K562 (cell line): Measurements from ENCODE around the gene ASIC1. TPM values are rescaled to one million over a fixed set of nuclear protein-coding genes. Genes with fewer than 3 reads are reported as not detected.

Experiments used
- BCLAF1 ChIP-seq, 2 experiments: fragments of 450-650 bp in 1 of 2; IDR thresholded peaks; 2 replicates each; pipeline ENCODE4 v1.6.1; 2011 to 2017; ENCODE audit warnings: low read depth in 2 of 2, antibody characterized with exemption in 1 of 2, borderline replicate concordance in 1 of 2, low read length in 1 of 2, mild to moderate bottlenecking in 1 of 2, mixed read lengths in 1 of 2; ENCODE audit not compliant: control insufficient read depth in 1 of 2
- CBFA2T2 ChIP-seq: fragments of 450-650 bp; conservative IDR thresholded peaks from 2 replicates; pipeline ENCODE4 v1.6.1; 2017; ENCODE audit warnings: mild to moderate bottlenecking
- CBFA2T3 ChIP-seq: fragments of 450-650 bp; IDR thresholded peaks from 2 replicates; pipeline ENCODE4 v1.6.1; 2017
- CBX5 ChIP-seq: IDR thresholded peaks from 2 replicates; pipeline ENCODE4 v1.6.1; 2014; ENCODE audit warnings: low read depth, borderline replicate concordance
- HDAC3 ChIP-seq: fragments of 450-650 bp; IDR thresholded peaks from 2 replicates; pipeline ENCODE4 v1.6.1; 2018; ENCODE audit warnings: borderline replicate concordance, mild to moderate bottlenecking, moderate library complexity; ENCODE audit not compliant: partially characterized antibody
- LCOR ChIP-seq: sonication (generic); formaldehyde crosslinking; IDR thresholded peaks from 2 replicates; pipeline ENCODE4 v1.8.0; 2022; ENCODE audit warnings: mild to moderate bottlenecking, missing genetic modification reagents
- MAX ChIP-seq: sonication (generic); formaldehyde crosslinking; IDR thresholded peaks from 2 replicates; pipeline ENCODE4 v1.9.0; 2022; ENCODE audit warnings: mild to moderate bottlenecking, missing genetic modification reagents
- NFATC3 ChIP-seq: fragments of 450-650 bp; IDR thresholded peaks from 2 replicates; pipeline ENCODE4 v1.6.1; 2017; ENCODE audit warnings: mild to moderate bottlenecking
- RBM34 ChIP-seq: fragments of 200-400 bp; formaldehyde crosslinking; IDR thresholded peaks from 2 replicates; pipeline ENCODE4 v1.6.1; 2018; ENCODE audit warnings: low read length, borderline replicate concordance; ENCODE audit not compliant: insufficient read depth
- SAP30 ChIP-seq: fragments of 200-600 bp; sonication (generic); IDR thresholded peaks from 2 replicates; pipeline ENCODE4 v1.6.1; 2012; ENCODE audit warnings: borderline replicate concordance, low read depth, mild to moderate bottlenecking, moderate library complexity, low read length, control low read depth, inconsistent platforms; ENCODE audit not compliant: insufficient read depth, poor library complexity, severe bottlenecking
- TBP ChIP-seq: optimal IDR thresholded peaks from 2 replicates; pipeline ENCODE3; 2011; ENCODE audit warnings: low read depth, low read length, improper control_type of control experiment
- TCF3 ChIP-seq: sonication (generic); formaldehyde crosslinking; IDR thresholded peaks from 2 replicates; pipeline ENCODE4 v1.4.0; 2020; ENCODE audit warnings: mild to moderate bottlenecking, missing genetic modification reagents
- TCF7L2 ChIP-seq: fragments of 150-350 bp; IDR thresholded peaks from 2 replicates; pipeline ENCODE4 v1.6.1; 2016; ENCODE audit warnings: low read depth, mild to moderate bottlenecking, low read length, moderate library complexity
- YY1 ChIP-seq, 3 experiments: IDR thresholded peaks; 2 replicates each; pipeline ENCODE4 v1.6.1; 2011; ENCODE audit warnings: low read length in 2 of 3, mild to moderate bottlenecking in 2 of 3, moderate library complexity in 2 of 3, borderline replicate concordance in 1 of 3, control low read depth in 1 of 3, low read depth in 1 of 3; ENCODE audit not compliant: insufficient read depth in 3 of 3, insufficient replicate concordance in 2 of 3, control insufficient read depth in 1 of 3, insufficient read length in 1 of 3; ENCODE audit errors: extremely low read depth in 1 of 3
- ZNF408 ChIP-seq: fragments of 250-450 bp; sonication (Bioruptor Pico); IDR thresholded peaks from 2 replicates; pipeline ENCODE4 v1.4.0; 2020; ENCODE audit warnings: low read depth, mild to moderate bottlenecking, moderate library complexity
- ZNF431 ChIP-seq: sonication (generic); formaldehyde crosslinking; IDR thresholded peaks from 2 replicates; pipeline ENCODE4 v1.8.0; 2022; ENCODE audit warnings: mild to moderate bottlenecking, missing genetic modification reagents
- ZNF830 ChIP-seq: fragments of 250-450 bp; sonication (Bioruptor Pico); IDR thresholded peaks from 2 replicates; pipeline ENCODE4 v1.5.0; 2021; ENCODE audit warnings: mild to moderate bottlenecking
- polyA plus RNA-seq, 8 experiments: library from polyadenylated mRNA; depleted of rRNA in 4 of 8; stranded (reverse) in 5 of 8; unstranded in 3 of 8; fragments of >200 nt; fragmentation: Nextera tagmentation in 2 of 8; fragmentation: Illumina TruSeq in 1 of 8; extraction: Ambion mirVana in 2 of 8; extraction: Trizol in 1 of 8; gene quantifications; 2 replicates each; pipeline versions ENCODE4 v1.2.1 to v1.2.3, GENCODE V29; 2011 to 2014; ENCODE audit warnings: inconsistent platforms in 1 of 8, missing spikeins in 1 of 8
- total RNA-seq, 7 experiments: library from RNA; depleted of rRNA in 6 of 7; stranded (reverse); fragments of >200 nt in 6 of 7; fragmentation: Illumina TruSeq in 2 of 7; extraction: Trizol in 2 of 7; gene quantifications; 2 replicates each; pipeline versions ENCODE4 v1.2.1 to v1.2.3, GENCODE V29; 2011 to 2021; ENCODE audit warnings: low replicate concordance in 1 of 7

ASIC1 gene
- total and polyA plus RNA-seq, 9 of the 15 experiments (the other 6 are each of a cell fraction or from before 2014, with no cell fraction given), result 0.01 to 1.7 (median 0.45) TPM

- TF ChIP-seq TCF7L2 (no peak), HDAC3 (no peak), BCLAF1 (IDR thresholded peaks at IDR 0.05; ENCODE audit: borderline replicate concordance in 1 of 2, control insufficient read depth in 1 of 2, low read depth in 2 of 2, low read length in 1 of 2) (no peak), LCOR (0 out of 2 replicates have a peak, but pooled peaks have one; percentile 42), MAX (CRISPR knock-in tag) (peak; percentile 34; the same call in 1 of the 2 replicates), YY1 (IDR thresholded peaks at IDR 0.05; ENCODE audit: borderline replicate concordance in 1 of 3, control insufficient read depth in 1 of 3, extremely low read depth in 1 of 3, insufficient read depth in 3 of 3, insufficient read length in 1 of 3, insufficient replicate concordance in 2 of 3, low read depth in 1 of 3, low read length in 2 of 3) (peak in 1 of 3 experiments; percentile 45), RBM34 (no peak), NFATC3 (no peak), TBP (no peak), ZNF408 (CRISPR knock-in tag) (no peak), CBFA2T3 (peak; percentile 73), CBFA2T2 (peak; percentile 43), TCF3 (CRISPR knock-in tag) (peak; percentile 72), SAP30 (no peak), ZNF431 (CRISPR knock-in tag) (no peak), ZNF830 (CRISPR knock-in tag) (no peak), CBX5 (no peak)
These were observed 18.1 kb upstream of the ASIC1 start (continued) for GRCh38 chr12:50039151-50039835.
